HG02870 (cell line): ENCODE results near the gene PMFBP1.

Experiments used
- ATAC-seq: cut with Tn5 transposase; IDR thresholded peaks from one replicate; pipeline ENCODE4 v1.9.1; 2021; ENCODE audit warnings: mild to moderate bottlenecking, moderate library complexity; ENCODE audit not compliant: unreplicated experiment

The PMFBP1 gene

DNA sequence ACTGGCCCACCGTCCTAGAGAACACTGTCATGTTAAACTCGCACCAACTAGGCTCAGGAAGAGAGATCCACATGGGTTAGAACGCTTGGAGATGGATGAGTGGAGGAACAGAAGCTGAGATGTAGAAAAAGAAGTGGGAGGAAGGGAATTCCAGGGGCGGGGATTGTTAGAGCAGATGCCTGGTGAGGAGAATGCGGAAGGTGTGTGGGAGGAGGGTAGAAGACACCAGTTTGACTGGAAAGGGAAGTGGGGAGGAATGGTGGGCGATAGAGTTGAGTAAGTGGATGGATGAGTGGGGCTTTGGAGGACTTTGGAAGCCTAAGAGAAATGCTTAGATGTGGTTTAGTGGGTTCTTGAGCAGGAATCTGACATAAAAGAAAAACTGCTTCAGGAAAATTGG lies 40.9 kb downstream of the PMFBP1 start:
- no peak for ATAC-seq

DNA sequence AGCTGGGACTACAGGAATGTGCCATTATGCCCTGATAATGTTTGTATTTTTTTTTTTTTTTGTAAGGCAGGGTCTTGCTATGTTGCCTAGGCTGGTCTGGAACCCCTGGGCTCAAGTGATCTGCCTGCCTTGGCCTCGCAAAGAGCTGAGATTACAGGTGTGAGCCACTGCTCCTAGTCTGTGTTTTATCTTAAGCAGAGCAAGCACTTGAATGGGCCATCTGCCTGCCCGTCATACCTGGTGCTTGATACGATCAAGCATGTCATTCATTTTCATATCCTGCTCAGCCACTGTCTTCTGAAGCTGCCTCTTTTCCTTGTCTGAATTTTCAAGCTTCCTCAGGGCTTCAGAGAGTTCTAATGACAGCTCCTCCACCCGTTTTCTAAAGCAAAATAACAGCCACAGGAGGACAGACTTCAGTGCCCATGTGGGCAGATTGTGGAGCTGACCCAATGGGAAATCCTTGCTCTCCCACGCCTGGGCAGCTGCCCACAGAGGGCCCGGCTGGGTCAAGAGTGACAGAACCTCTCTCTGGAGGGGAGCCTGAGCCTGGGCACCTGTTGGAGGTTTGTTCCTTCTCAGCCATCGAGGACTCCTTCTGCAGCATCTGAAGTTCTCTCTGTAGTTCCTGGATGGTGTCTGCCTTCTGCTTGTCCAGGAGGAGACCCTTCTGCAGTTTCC lies 41.8 kb downstream of the PMFBP1 start:
- no peak for ATAC-seq

DNA sequence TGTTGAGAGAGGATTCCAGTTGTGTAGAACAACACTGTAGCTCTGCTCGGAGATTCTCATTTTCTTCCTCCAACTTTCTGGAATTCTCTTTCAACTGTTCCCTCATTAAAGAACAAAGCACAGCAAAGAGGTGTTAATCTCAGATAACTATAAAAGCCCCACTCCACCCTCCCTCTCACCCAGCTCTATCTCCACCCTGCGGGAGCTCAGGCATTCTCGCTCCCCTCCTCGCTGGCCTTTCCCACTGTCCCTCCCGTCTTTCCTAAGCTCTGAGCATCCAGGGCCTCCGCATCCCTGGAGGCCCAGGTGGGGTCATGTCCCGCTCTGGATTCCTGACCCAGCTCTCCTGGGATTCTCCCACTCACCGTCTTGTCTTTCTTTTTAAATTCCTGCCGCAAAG lies 43.3 kb downstream of the PMFBP1 start:
- ATAC-seq: no peak

DNA sequence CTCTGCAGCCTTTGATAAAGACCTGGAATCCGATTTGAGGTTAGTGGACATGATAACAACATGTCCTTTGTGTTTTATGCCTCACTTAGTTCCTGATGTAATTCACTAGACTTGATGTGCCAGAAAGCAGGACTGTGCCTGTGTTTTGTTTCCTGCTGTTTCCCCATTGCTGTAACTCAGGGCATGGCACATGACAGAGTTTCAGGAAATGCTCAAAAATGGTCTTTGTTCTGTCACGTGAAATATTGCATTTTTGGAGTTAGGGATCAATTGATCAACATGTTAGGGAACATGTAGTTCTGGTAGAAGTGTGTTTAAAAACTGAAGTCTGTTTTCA lies 45.6 kb downstream of the PMFBP1 start:
- ATAC-seq: no peak

DNA sequence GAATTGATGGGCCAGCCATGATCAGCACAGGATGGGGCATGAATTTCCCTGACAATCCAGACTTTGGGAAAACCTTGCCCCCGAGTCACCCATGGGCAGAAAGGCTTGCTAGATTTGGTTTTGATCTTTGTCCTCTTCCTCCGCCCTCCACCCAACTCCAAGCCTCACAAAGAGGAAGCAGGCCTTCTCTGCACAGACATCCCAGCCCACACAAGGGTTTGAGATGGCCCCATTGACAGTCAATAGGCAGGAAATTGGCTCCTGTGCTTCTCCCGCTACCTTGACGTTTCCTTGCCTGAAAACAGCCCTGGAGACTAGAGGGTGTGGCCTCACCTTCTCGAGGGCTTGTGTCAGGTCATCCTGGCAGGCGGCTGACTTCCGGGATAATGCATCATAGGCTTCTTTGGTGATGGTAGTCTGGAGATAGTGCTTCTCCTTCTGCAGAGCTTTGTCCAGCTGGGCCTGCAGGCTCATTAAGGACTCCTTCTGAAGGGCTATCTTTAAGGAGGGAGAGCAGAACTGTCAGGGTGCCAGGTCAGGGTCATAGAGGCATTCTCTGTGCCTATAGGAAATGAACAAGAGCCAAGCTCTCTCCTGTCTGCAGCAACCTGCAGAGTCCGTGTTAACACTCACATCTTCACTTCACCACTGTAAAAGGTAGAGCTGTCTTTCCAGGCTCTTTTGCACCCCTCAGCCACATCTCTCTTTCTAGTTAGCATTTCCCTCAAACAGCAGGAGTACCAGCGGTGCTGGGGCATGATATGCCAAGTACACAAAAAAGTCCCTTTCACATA lies 46.1 kb downstream of the PMFBP1 start:
- ATAC-seq: no peak

DNA sequence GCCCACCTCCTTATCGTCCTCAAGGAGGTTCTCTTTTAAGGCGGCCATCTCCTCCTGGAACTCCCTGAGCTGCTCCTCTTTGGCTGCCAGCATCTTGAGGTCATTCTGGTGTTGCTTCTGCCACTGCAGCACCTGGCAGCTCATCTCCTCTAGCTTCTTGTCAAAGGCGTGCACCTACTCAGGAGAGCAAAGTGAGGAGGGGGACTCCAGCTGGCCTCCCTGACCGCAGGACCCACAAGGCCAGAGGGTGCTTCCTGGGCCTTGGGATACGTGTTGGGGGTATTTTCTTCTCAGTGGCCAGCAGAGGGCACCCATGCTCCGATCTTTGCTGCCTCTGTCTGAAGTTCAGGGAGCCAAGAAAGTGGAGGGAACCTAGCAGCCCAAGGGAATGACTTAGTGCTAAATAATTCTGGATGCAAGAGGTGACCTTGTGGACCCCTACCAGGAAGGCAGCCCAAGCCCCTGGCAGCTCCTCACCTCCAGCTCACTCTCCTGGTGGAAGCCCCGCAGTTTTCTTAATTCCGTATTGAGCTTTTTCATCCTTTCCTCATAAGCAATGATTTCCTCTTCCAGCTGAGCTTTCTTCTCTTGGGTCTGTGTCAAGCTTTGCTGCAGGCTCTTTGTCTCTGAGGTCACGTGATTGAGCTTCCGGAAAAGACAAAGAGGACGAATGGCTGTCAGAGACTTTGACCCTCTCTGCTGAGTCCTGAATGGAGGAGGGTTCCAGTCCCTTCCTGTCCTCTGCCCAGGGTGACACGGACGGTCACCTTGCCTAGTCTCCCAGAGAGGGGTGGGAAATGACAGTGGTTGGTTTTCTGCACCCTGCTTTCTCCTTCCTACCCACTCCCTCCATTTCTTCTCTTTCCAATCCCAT lies 47.0 kb downstream of the PMFBP1 start:
- no peak for ATAC-seq

DNA sequence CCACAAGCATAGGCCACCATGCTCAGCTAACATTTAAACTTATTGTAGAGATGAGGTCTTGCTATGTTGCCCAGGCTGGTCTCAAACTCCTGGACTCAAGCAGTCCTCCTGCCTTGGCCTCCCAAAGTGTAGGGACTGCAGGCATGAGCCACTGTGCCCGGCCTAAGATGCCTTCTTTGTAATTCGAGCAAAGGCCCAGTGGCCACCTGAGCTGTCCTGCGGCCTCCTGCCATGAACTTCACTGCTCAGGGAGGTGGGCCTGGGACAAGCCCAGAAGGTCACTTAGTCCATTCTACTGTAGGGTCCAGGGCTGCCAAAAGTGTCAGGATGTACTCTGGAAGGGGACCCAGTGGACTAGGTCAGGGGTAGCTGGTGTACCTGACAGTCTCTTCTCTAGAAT lies 47.8 kb downstream of the PMFBP1 start:
- ATAC-seq: no peak

DNA sequence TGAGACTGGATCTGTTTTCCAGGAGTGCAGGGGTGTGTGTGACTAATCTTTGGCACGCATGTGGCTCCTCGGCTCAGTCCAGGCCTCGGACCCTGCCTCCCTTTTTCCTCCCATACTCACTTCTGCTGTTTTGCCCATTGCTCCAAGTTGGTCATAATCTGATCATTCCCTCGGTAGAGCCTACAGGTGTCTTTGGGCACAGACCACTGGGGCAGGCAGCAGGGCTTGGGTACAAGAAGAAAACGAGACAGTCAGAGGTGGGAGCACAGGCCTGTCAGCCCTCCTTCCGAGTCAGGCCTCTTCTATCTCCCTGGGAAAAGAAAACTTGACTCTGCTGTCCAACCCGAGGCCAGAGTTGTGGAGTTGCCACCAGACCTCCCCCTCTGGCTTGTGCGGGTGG lies 48.5 kb downstream of the PMFBP1 start:
- ATAC-seq: no peak

DNA sequence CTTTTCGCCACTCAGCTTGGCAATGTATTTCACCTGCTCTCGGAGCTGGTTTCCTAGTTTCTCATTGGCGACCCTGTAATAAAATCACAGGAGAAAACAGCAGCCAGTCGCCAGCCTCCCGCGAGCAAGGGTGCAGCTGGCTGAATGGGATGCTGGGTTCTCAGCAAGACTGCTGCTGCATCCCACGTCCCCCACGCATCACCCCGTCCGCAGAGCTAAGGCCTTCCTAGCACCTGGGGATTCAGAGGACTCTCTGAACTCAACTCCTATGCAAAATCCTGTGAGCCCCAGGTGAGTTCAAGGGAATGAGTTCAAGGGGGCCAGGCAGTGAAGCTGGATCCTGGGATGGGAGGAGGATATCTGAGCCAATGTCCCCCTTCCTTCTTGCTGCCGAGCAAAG lies 49.0 kb downstream of the PMFBP1 start:
- ATAC-seq: no peak

DNA sequence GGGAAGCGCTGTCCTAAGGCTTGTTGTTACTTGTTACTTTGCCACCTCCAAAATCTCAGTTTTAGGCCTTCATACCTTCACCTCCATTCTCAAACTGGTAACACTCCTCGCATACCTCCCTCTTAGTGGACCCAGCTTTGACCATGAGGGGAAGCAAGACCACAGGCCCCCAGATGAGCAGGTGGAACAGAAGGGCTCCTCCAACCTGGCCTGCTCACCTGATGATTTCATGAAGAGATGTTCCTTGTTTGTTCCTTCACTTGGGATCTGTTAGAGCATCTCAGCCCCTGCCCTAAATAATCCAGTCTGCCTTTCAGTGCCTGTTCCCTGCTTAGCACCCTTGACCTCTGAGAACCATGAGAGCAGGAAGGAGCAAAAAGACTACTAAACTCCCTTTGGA lies 49.6 kb downstream of the PMFBP1 start:
- ATAC-seq: no peak

DNA sequence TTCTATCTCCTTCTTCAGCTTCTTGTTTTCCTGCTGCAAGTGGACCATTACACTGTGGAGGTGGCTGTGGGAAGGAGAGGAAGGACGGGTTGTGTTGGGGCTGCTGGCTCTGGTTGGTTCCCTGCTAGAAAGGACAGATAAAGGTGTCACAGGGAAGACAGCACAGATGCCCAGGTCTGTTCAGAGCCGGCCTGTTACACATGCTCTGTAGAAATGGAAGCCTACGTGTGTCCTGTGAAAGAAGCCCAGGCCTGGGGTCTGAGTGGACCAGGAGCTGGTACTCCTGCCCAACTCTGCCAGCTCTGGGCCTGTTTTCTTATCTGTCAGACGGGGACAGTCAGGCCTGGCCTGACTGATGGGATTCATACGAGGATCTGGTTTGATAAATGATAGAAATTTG lies 51.9 kb downstream of the PMFBP1 start:
- ATAC-seq: no peak

DNA sequence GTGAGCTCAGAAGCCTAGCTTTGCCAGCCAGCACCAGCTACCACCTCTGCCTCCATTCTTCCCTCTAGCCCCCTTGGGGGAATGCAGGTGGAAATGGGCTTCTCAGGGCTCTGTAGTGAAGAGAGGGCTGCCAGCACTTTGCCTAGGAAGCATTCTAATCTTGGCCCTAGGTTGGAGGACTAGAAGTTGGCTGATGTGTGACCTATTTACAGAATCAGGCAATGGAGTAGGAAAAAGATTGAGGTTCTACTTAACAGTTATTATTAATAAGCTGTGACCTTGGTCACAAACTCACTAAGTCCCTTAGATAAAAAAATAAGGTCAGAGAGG lies 58.4 kb downstream of the PMFBP1 start:
- ATAC-seq: no peak

DNA sequence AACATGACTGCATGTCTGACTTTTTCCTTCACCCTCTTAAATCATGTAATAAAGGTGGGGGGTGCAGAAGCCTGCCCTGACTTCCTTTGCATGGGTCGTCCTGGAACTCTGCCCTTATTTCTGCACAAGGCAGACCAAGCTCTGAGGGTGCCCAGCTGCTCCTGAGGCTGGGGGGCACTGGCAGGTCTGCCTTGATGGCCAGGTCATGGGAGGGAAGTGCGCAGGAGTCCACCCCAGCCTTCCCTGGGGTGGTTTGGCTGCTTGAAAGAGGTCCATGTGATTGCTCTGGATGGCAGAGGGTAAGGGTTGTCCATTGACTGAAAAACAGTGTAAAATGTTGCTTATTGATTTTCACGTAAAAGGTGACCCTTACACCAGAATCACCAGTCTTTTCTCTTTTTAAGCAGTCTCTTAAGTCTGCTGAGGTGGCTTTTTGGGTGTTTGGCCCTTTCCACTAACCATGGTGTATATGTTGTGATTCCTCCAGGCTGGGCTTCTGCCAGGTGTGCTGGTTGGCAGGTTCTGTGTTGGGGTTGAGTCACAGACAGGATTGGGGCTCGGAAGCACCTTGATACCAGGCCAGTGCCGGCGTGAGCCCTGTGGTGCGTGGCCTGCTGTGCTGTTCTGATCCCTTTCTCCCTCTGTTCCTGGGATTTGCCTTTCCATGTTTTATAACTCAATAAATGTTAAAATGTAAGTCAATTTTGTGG lies 58.9 kb downstream of the PMFBP1 start:
- ATAC-seq: no peak

DNA sequence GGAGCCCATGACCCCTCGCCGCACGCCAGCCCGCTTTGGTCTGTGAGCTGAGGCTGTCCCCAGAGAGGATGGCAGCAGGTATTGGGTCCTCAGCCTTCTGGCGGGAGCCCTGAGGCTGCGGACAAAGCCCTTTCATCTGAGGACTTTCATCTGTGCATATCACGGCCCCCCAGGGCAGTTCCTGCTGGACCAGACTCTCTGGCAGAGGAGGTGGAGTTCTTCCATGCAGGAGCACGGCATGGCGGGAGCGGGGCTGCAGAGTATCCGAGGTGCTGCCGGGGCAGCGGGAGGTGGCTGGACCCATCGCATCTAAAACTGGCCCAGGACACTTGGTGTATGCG lies 59.5 kb downstream of the PMFBP1 start:
- ATAC-seq: no peak

DNA sequence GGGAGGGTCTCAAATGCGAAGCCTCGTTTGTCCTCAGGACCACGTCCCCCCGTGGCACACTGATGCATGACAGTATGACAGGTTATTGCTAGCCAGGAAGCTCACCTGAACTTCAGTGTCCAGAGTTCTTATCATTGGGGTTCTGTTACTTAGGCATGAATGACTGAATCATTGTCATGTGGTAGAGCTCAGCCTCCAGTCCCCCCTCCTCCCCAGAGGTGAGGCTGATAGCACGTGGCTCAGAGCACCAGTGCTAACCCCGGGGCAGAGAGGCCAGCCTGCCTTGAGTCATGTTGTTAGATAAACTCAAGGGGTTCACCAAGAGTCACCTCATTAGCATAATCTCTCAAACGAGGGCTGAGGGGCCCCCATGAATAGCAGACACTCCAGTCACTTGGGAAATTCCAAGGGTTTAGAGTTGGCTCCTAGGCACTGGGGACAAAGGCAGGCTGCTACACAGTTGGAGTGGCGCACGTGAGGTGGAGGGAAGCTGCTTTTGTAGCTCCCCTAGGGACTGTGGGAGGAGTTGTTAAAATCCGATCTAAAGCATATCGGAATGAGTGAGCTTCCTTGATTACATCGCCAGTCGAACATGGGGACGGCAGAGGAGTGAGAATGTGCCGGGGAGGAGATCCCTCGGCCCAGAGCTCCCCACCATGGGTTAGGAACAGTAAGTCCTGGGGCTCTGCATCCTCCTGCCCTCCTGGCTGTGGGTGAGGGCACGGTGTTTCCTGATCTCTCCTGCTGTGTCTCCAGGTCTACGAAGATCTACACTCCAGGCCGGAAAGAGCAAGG lies 60.1 kb downstream of the PMFBP1 start:
- ATAC-seq: no peak

DNA sequence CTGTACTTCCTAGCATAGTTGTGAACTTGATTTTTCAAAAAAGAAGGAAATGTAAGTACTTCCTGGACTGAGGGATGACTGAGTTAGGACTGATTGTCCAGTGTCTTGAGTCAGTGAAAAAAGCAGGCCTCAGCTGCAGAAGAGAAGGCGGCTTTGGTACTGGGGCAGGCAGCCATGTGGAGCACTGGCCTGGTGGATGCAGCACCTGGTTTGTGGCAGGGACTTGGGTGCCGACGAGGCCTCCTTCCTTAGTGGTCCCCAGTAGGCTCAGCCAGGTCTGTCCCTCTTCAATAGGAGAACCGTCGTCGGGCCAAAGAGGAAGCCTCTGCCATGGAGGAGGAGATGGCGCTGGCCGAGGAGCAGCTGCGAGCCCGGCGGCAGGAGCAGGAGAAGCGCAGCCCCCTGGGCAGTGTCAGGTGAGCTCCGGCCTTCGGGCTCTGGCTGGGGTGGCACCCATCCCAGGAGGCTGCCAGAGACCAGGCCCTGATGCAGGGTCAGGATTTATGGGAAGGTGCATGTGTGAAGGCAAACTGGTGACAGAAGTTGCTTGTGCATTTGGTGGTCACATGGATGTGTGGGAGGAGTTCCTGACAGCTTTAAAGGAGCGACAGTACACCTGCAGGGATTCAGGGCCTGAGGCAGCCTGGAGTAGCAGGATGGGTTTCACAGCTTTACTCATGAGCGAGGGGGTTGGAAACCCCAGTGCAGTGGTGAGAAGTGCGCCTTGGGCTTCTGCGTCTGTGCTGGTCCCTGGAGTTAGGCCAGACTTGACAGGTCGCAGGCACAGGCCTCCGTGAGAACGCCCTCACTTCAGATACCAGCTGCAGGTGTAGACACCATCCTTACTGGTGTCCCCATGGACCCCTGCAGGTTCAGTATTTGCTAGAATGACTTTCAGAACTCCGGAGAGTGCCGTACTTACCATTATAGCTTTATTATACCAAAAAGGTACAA lies 61.0 kb downstream of the PMFBP1 start:
- no peak for ATAC-seq

DNA sequence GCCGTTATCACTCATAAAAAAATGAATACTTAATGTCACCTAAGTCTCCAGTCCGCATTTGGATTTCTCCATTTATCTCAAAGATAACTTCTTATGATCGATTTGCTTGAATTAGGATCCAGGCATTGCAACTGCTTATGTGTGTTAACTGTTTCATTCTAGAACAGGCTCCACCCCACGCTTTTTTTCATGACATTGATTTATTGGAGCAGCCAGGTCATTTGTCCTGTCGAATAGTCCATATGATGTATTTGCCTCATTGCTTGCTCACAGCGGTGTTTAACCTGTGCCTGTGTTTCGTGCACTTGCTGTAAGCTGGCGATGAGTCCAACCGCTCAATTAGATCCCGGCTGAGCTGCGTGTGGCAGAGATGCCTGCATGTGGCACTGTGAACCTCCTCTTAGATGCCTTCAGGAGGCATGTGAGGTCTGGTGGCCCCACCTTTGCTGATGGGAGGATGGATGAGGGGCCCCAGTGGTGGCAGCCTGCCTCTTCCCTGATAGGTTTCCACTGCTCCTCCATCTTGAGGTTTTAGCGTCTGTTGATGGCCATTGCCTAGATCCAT lies 61.9 kb downstream of the PMFBP1 start:
- ATAC-seq: no peak

DNA sequence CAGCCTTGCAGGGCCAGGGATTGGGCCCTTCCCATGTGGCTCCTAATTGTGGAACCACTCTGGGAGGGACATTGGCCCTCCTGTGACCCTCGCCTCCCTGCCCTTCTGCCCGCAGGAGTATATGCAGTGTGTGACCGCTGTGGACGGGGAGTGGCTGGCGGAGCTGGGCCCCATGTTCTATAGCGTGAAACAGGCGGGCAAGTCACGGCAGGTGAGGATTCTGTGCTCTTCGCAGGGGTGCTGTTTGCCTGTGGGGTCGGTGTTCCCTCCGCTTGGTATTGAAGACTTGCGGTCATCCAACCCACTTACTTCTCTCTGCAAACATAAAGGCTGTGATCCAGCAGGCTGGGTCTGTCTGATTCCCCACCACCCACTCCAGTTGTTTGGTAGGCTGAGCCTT lies 62.7 kb downstream of the PMFBP1 start:
- no peak for ATAC-seq
